ENCODE results near the gene SPRR2E. TPM values are rescaled to one million over a fixed set of nuclear protein-coding genes. Genes with fewer than 3 reads are reported as not detected.

The SPRR2E gene
- total RNA-seq, 2 experiments from 2014 or later: not detected

- no peaks in the 10 kb centered on the region for H3K9me2 ChIP-seq (ENCODE audit: insufficient read depth, low read length)
- ChIA-PET CTCF (ENCODE audit: unreplicated experiment) (no interaction called here), POLR2A (no interaction called here)
- no peak overlapping the region for H3K27ac ChIP-seq (ENCODE audit: low read depth, low read length, poor library complexity, severe bottlenecking)
- H3K36me3 ChIP-seq (ENCODE audit: insufficient read depth, low read length): no peaks in the 10 kb centered on the region
- no peak overlapping the region for H2AFZ ChIP-seq (ENCODE audit: low read length)
- intact Hi-C loops (cut with micrococcal nuclease; ENCODE audit: unreplicated experiment): no loop called here
- H3K4me2 ChIP-seq (ENCODE audit: low read length): no peak overlapping the region
- H3K4me3 ChIP-seq (ENCODE audit: low read depth, low read length, poor library complexity, severe bottlenecking): no peak overlapping the region
- no TSS peak for BruUV-seq (replicated peaks)
- no peak for DNase-seq (ENCODE audit: low spot score)
- no peaks in the 10 kb centered on the region for H3K4me1 ChIP-seq (ENCODE audit: insufficient read depth, low read length, poor library complexity, severe bottlenecking)
- H4K20me1 ChIP-seq (ENCODE audit: insufficient read depth, low read length): no peaks in the 10 kb centered on the region
- TF ChIP-seq CTCF (conservative IDR thresholded peaks at IDR 0.05; ENCODE audit: low read length) (no peak), EZH2phosphoT487 (IDR thresholded peaks at IDR 0.05; ENCODE audit: borderline replicate concordance, low read depth, low read length) (no peak)
- H3K9me3 ChIP-seq (ENCODE audit: low read length): no peaks in the 10 kb centered on the region
- H3K79me2 ChIP-seq (ENCODE audit: insufficient read depth, low read depth, low read length): no peaks in the 10 kb centered on the region
Observed at GRCh38 chr1:153081736-153082135, 12.6 kb downstream of the SPRR2E start.

- Histone ChIP-seq H3K79me2 (ENCODE audit: insufficient read depth, low read depth, low read length) (no peaks in the 10 kb centered on the region), H3K4me1 (ENCODE audit: insufficient read depth, low read length, poor library complexity, severe bottlenecking) (no peaks in the 10 kb centered on the region), H3K27ac (ENCODE audit: low read depth, low read length, poor library complexity, severe bottlenecking) (no peak overlapping the region), H3K4me3 (ENCODE audit: low read depth, low read length, poor library complexity, severe bottlenecking) (no peak overlapping the region), H3K36me3 (ENCODE audit: insufficient read depth, low read length) (no peaks in the 10 kb centered on the region), H3K9me3 (ENCODE audit: low read length) (no peaks in the 10 kb centered on the region), H4K20me1 (ENCODE audit: insufficient read depth, low read length) (no peaks in the 10 kb centered on the region), H3K9me2 (ENCODE audit: insufficient read depth, low read length) (no peaks in the 10 kb centered on the region), H3K4me2 (ENCODE audit: low read length) (no peak overlapping the region), H2AFZ (ENCODE audit: low read length) (no peak overlapping the region)
- intact Hi-C loops (cut with micrococcal nuclease; ENCODE audit: unreplicated experiment): no loop called here
- POLR2A ChIA-PET: no interaction called here
- CTCF ChIA-PET (ENCODE audit: unreplicated experiment): no interaction called here
- DNase-seq (ENCODE audit: low spot score): no peak
- no peak for TF ChIP-seq CTCF (conservative IDR thresholded peaks at IDR 0.05; ENCODE audit: low read length)
- no peak for TF ChIP-seq EZH2phosphoT487 (IDR thresholded peaks at IDR 0.05; ENCODE audit: borderline replicate concordance, low read depth, low read length)
- BruUV-seq (replicated peaks): no TSS peak
Observed at GRCh38 chr1:153072806-153073726, 21.3 kb downstream of the SPRR2E start.

- DNase-seq (ENCODE audit: low spot score): no peak
- Histone ChIP-seq H3K36me3 (ENCODE audit: insufficient read depth, low read length) (no peaks in the 10 kb centered on the region), H3K9me2 (ENCODE audit: insufficient read depth, low read length) (no peaks in the 10 kb centered on the region), H3K4me1 (ENCODE audit: insufficient read depth, low read length, poor library complexity, severe bottlenecking) (no peaks in the 10 kb centered on the region), H3K4me3 (ENCODE audit: low read depth, low read length, poor library complexity, severe bottlenecking) (no peak within 1 kb of the TSS), H3K79me2 (ENCODE audit: insufficient read depth, low read depth, low read length) (no peaks in the 10 kb centered on the region), H4K20me1 (ENCODE audit: insufficient read depth, low read length) (no peaks in the 10 kb centered on the region), H3K4me2 (ENCODE audit: low read length) (no peak within 1 kb of the TSS), H3K9me3 (ENCODE audit: low read length) (no peaks in the 10 kb centered on the region), H3K27ac (ENCODE audit: low read depth, low read length, poor library complexity, severe bottlenecking) (no peak within 1 kb of the TSS), H2AFZ (ENCODE audit: low read length) (no peak within 1 kb of the TSS)
- POLR2A ChIA-PET: no interaction called here
- intact Hi-C loops (cut with micrococcal nuclease; ENCODE audit: unreplicated experiment): no loop called here
- CTCF ChIA-PET (ENCODE audit: unreplicated experiment): no interaction called here
- BruUV-seq (replicated peaks): no TSS peak
- TF ChIP-seq CTCF (conservative IDR thresholded peaks at IDR 0.05; ENCODE audit: low read length) (no peak), EZH2phosphoT487 (IDR thresholded peaks at IDR 0.05; ENCODE audit: borderline replicate concordance, low read depth, low read length) (no peak)
Observed at GRCh38 chr1:153071511-153071910, 22.8 kb downstream of the SPRR2E start, which contains the start of gene SPRR2B. SPRR2B (minus strand) TSS chr1:153071611; CDS start chr1:153070839, 772 bp downstream.
